B cell (primary cell): Measurements from ENCODE around the gene RNF215.

Experiments used
- EZH2 ChIP-seq: IDR thresholded peaks from 2 replicates; pipeline ENCODE4 v1.6.1; 2012; ENCODE audit warnings: borderline replicate concordance, low read depth, mild to moderate bottlenecking, moderate library complexity, low read length; ENCODE audit not compliant: insufficient read depth, poor library complexity, severe bottlenecking
- TF ChIP-seq, protein P1 (sequence below): fragments of 200-600 bp; IDR thresholded peaks from one replicate; pipeline ENCODE4 v1.8.0; 2022; ENCODE audit warnings: antibody characterized with exemption, mild to moderate bottlenecking

DNA sequence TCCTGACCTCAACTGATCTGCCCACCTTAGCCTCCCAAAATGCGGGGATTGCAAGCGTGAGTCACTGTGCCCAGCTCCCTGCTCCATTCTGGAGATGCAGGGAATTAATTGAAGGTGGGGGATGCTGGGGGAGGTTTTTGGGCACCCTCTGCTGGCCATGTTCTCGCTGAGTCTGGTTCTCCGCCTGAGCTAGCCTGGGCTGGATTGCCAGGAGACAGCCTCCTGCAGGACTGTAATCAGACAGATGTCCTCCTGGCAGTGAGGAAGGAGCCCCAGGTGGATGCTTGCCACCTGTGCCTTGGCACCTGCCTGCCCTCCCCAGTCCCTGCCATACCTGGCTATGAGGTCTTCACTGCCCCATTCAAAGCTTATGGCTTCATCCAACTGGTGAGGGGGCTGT, 43.7 kb upstream of the RNF215 start:
- TF ChIP-seq, protein P1, sequence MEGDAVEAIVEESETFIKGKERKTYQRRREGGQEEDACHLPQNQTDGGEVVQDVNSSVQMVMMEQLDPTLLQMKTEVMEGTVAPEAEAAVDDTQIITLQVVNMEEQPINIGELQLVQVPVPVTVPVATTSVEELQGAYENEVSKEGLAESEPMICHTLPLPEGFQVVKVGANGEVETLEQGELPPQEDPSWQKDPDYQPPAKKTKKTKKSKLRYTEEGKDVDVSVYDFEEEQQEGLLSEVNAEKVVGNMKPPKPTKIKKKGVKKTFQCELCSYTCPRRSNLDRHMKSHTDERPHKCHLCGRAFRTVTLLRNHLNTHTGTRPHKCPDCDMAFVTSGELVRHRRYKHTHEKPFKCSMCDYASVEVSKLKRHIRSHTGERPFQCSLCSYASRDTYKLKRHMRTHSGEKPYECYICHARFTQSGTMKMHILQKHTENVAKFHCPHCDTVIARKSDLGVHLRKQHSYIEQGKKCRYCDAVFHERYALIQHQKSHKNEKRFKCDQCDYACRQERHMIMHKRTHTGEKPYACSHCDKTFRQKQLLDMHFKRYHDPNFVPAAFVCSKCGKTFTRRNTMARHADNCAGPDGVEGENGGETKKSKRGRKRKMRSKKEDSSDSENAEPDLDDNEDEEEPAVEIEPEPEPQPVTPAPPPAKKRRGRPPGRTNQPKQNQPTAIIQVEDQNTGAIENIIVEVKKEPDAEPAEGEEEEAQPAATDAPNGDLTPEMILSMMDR, result no peak
- no peak for TF ChIP-seq EZH2
